Aorta (tissue), 5 donors: ENCODE results near the gene SPARCL1. TPM values are rescaled to one million over a fixed set of nuclear protein-coding genes. Genes with fewer than 3 reads are reported as not detected.

ENCODE experiments used
- ATAC-seq: fragments of 200-7000 bp; cut with Tn5 transposase; one replicate; pipeline ENCODE4 v1.9.1; 2022; ENCODE audit warnings: moderate library complexity; ENCODE audit not compliant: low FRiP score
- DNase-seq, 2 donors: peaks; one replicate each; pipeline ENCODE4 v3.0.0-alpha.2; 2020
- H3K27ac ChIP-seq, 2 donors: one replicate each; pipeline ENCODE4 v1.5.1; 2013; ENCODE audit warnings: low read length in 2 of 2, mild to moderate bottlenecking in 2 of 2, moderate library complexity in 2 of 2, control low read depth in 1 of 2, inconsistent platforms in 1 of 2, low read depth in 1 of 2
- H3K27me3 ChIP-seq, 2 donors: one replicate each; pipeline ENCODE4 v1.6.1; 2013; ENCODE audit warnings: control low read depth in 1 of 2, low read length in 1 of 2, mild to moderate bottlenecking in 1 of 2, moderate library complexity in 1 of 2; ENCODE audit not compliant: insufficient read depth in 2 of 2, control insufficient read depth in 1 of 2
- H3K36me3 ChIP-seq, 2 donors: one replicate each; pipeline ENCODE4 v1.6.1; 2013; ENCODE audit warnings: control low read depth in 1 of 2, low read length in 1 of 2, mild to moderate bottlenecking in 1 of 2; ENCODE audit not compliant: insufficient read depth in 2 of 2, control insufficient read depth in 1 of 2
- H3K4me1 ChIP-seq, 2 donors: one replicate each; pipeline ENCODE4 v1.6.1; 2013; ENCODE audit warnings: low read length in 2 of 2, control low read depth in 1 of 2, mild to moderate bottlenecking in 1 of 2, moderate library complexity in 1 of 2; ENCODE audit not compliant: insufficient read depth in 2 of 2, control insufficient read depth in 1 of 2
- H3K4me3 ChIP-seq, 2 donors: one replicate each; pipeline ENCODE4 v1.5.1; 2013; ENCODE audit warnings: low read length in 2 of 2, control low read depth in 1 of 2, mild to moderate bottlenecking in 1 of 2
- H3K9me3 ChIP-seq: one replicate; pipeline ENCODE4 v1.6.1; 2013; ENCODE audit warnings: mild to moderate bottlenecking, low read length; ENCODE audit not compliant: control insufficient read depth
- WGBS, 2 donors: extraction: QIAGEN DNeasy Blood & Tissue Kit; methylation state at CpG; one replicate each; pipeline ENCODE4 v1.1.7; 2013; 5-methylcytosine and 5-hydroxymethylcytosine counted together
- intact Hi-C, 2 donors: fragments of 100-400 bp; cut with DNase I; formaldehyde crosslinking; loops; one replicate each; pipeline versions ENCODE4 v1.14.2 to v1.15.0; 2022
- polyA plus RNA-seq, 2 donors: library from polyadenylated mRNA; stranded (reverse); fragments of 200-250 nt; gene quantifications; one replicate each; pipeline ENCODE4 v1.2.3, GENCODE V29; 2013
- total RNA-seq, 2 donors: library from RNA; stranded (reverse); fragmentation: NEBNext Ultra II Directional; extraction: Animal tissue kit (Norgen Biotek cat#: 25700); gene quantifications; one replicate each; pipeline ENCODE4 v1.2.1, GENCODE V29; 2021
- donor health status: healthy with polysubstance abuse.
- donor health status: Bipolar disorder and iron deficiency.
- donor health status: DM: no; HTN: no; CAD: no.
- donor health status: DM: no; HTN: no; CAD: no.
- donor health status: DM: yes; HTN: yes; CAD: no.

The SPARCL1 gene
- total and polyA plus RNA-seq, 4 donors: 1,112 to 1,668 (median 1,310) TPM

GRCh38 chr4:87521319-87521718, 7.9 kb downstream of the SPARCL1 start:
- Histone ChIP-seq H3K4me3 (no peak overlapping the region), H3K4me1 (peaks cover 9 to 13% of the 10 kb centered on the region in 2 donors), H3K27ac (peak overlapping the region; percentile 89 to 92), H3K27me3 (no peaks in the 10 kb centered on the region), H3K9me3 (no peaks in the 10 kb centered on the region), H3K36me3 (no peaks in the 10 kb centered on the region)
- intact Hi-C loops: loop anchor here in 1 of 2 donors (10.0 kb wide), 1 partner anchor 493 kb away; no protein-coding TSS in a partner anchor
- ATAC-seq: no peak
- WGBS, 2 donors: 32 to 48% methylated on average over 1 of the region's 1 CpG
- no peak for DNase-seq

DNA sequence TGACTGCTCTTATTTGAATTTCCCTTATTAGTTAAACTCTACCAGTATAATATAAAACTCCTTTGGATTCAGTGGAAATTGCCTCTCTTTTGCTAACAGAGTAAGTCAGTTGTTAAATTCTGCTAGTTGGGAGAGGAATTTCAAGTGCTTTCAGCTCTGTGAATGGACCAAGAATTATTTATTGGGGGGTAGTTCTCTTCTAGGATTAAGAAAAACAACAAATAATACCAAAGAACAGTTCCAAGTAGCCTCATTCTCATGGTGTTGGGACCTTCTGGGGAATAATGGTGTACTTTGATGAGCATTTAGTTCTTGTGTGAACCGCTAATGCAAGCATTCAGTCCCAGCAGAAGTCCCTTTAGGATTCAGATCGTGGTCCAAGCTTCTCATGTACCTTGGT, 11.6 kb downstream of the SPARCL1 start:
- H3K4me3 ChIP-seq: no peak overlapping the region
- no peaks in the 10 kb centered on the region for H3K9me3 ChIP-seq
- no peak for DNase-seq
- intact Hi-C loops: no loop called here
- no peaks in the 10 kb centered on the region for H3K27me3 ChIP-seq
- no peaks in the 10 kb centered on the region for H3K36me3 ChIP-seq
- WGBS, 2 donors: 83 to 87% methylated on average over 2 of the region's 2 CpGs
- no peak for ATAC-seq
- peaks cover 9 to 17% of the 10 kb centered on the region in 2 donors for H3K4me1 ChIP-seq
- H3K27ac ChIP-seq: peak overlapping the region in 1 of 2 donors; percentile 28

DNA sequence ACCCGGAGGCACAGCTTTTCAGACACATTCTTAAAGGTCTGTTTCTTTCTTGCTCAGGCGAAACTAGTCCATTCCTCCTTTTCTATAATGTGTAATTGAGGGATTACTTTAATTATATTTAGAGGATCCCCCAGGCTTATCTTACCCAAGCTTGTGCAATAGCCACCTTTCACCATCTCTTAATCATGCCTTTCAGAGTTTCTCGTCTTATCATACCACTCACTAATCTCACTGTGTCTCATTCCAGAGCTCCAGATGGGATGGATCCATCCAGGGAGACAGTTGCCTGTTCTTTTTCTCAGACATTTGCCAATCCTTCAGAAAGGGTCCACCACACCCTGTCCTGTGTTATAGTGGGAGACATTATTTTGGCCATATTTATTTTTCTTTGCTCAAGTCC, 12.5 kb downstream of the SPARCL1 start:
- H3K4me1 ChIP-seq: peaks cover 7 to 13% of the 10 kb centered on the region in 2 donors
- 79 to 80% methylated on average over 3 of the region's 3 CpGs for WGBS, 2 donors

GRCh38 chr4:87512400-87512799, 16.8 kb downstream of the SPARCL1 start:
- H3K27ac ChIP-seq: peak overlapping the region in 1 of 2 donors; percentile 56
- H3K27me3 ChIP-seq: no peaks in the 10 kb centered on the region
- DNase-seq: no peak
- intact Hi-C loops: no loop called here
- H3K4me3 ChIP-seq: no peak overlapping the region
- 13 to 18% methylated on average over 1 of the region's 1 CpG for WGBS, 2 donors
- H3K36me3 ChIP-seq: peaks cover 0 to 2% of the 10 kb centered on the region in 2 donors
- no peak for ATAC-seq
- peaks cover 3 to 15% of the 10 kb centered on the region in 2 donors for H3K4me1 ChIP-seq
- H3K9me3 ChIP-seq: peaks cover 2% of the 10 kb centered on the region

More for the DNA sequence above, 12.5 kb downstream of the SPARCL1 start:
- Histone ChIP-seq H3K4me3 (no peak overlapping the region), H3K27ac (peak overlapping the region; percentile 28 to 76), H3K27me3 (no peaks in the 10 kb centered on the region), H3K9me3 (no peaks in the 10 kb centered on the region), H3K36me3 (no peaks in the 10 kb centered on the region)
- intact Hi-C loops: no loop called here
- ATAC-seq (no peak), DNase-seq (no peak)

GRCh38 chr4:87511500-87511899, 17.7 kb downstream of the SPARCL1 start:
- intact Hi-C loops: no loop called here
- ATAC-seq (no peak), DNase-seq (no peak)
- Histone ChIP-seq H3K36me3 (peaks cover 0 to 2% of the 10 kb centered on the region in 2 donors), H3K9me3 (peaks cover 2% of the 10 kb centered on the region), H3K27me3 (no peaks in the 10 kb centered on the region), H3K4me1 (peaks cover 3 to 15% of the 10 kb centered on the region in 2 donors), H3K4me3 (no peak overlapping the region), H3K27ac (peak overlapping the region in 1 of 2 donors; percentile 72)
- 41 to 43% methylated on average over 2 of the region's 2 CpGs for WGBS, 2 donors

GRCh38 chr4:87510747-87511146, 18.4 kb downstream of the SPARCL1 start:
- DNase-seq (no peak), ATAC-seq (no peak)
- WGBS, 2 donors: 89 to 92% methylated on average over 17 of the region's 17 CpGs
- intact Hi-C loops: no loop called here
- peaks cover 2% of the 10 kb centered on the region for H3K9me3 ChIP-seq
- H3K27ac ChIP-seq: peak overlapping the region in 1 of 2 donors; percentile 0
- peaks cover 0 to 2% of the 10 kb centered on the region in 2 donors for H3K36me3 ChIP-seq
- peaks cover 2 to 9% of the 10 kb centered on the region in 2 donors for H3K4me1 ChIP-seq
- H3K4me3 ChIP-seq: no peak overlapping the region
- H3K27me3 ChIP-seq: no peaks in the 10 kb centered on the region

DNA sequence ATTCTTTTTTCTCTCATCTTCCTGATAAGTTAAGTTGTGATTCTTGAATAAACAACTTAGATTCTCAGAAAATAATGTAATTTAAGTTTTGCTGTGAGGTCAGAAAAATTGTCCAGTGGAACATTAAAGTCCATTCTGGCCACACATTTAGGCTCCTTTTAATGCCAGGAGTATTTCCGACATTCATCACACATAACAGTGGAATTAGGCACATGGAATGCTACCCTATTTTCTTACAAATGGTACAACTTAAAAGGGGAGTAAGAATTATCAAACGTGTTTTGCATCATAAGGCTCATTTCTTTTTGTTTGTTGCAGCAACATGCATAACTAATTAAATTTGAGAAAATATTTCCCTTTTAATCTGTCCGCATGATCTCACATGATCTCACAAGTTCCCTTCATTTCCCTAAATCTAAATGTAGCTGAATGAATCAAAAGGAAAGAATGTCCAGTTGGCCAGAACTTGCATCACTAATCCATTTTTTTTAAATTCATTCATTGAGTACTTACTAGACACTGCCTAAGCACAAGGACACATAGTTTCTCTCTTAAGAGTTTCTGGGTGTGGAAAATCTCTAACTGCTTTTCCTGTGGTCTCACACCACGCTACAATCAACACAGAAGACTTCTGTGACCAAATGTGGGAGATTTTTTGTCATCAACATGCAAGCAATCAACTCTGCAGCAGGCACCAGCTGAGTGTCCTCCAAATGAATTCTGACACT, 22.0 kb downstream of the SPARCL1 start:
- no peaks in the 10 kb centered on the region for H3K27me3 ChIP-seq
- intact Hi-C loops: no loop called here
- peaks cover 0 to 2% of the 10 kb centered on the region in 2 donors for H3K36me3 ChIP-seq
- peaks cover 7 to 11% of the 10 kb centered on the region in 2 donors for H3K4me1 ChIP-seq
- ATAC-seq (peak; percentile 75), DNase-seq (no peak)
- 3 to 7% methylated on average over 4 of the region's 4 CpGs for WGBS, 2 donors
- H3K27ac ChIP-seq: peak overlapping the region; percentile 75 to 98
- peaks cover 2% of the 10 kb centered on the region for H3K9me3 ChIP-seq
- no peak overlapping the region for H3K4me3 ChIP-seq

GRCh38 chr4:87505862-87506261, 23.3 kb downstream of the SPARCL1 start:
- intact Hi-C loops: no loop called here
- H3K4me1 ChIP-seq: peaks cover 5 to 11% of the 10 kb centered on the region in 2 donors
- 78 to 80% methylated on average over 3 of the region's 3 CpGs for WGBS, 2 donors
- no peaks in the 10 kb centered on the region for H3K27me3 ChIP-seq
- no peak for ATAC-seq
- no peak for DNase-seq
- H3K36me3 ChIP-seq: peaks cover 0 to 2% of the 10 kb centered on the region in 2 donors
- H3K9me3 ChIP-seq: peaks cover 2% of the 10 kb centered on the region
- no peak overlapping the region for H3K4me3 ChIP-seq
- H3K27ac ChIP-seq: peak overlapping the region in 1 of 2 donors; percentile 91
